ENCODE results near the gene KLHL5.

- TF ChIP-seq CTCF (conservative IDR thresholded peaks at IDR 0.05; ENCODE audit: low read depth, low read length) = no peak
- no peak for TF ChIP-seq EZH2 (IDR thresholded peaks at IDR 0.05; ENCODE audit: low read length, unreplicated experiment)
Measured at GRCh38 chr4:39048311-39048710, 13.7 kb upstream of the KLHL5 start.

All from PC-3 (cell line).